ENCODE data around the gene RNGTT.
"Not testable (repeated sequence)": the region's sequence is repeated elsewhere in the genome, so short reads cannot be mapped to it uniquely, and the experiment has no call there.

Gene RNGTT

DNA sequence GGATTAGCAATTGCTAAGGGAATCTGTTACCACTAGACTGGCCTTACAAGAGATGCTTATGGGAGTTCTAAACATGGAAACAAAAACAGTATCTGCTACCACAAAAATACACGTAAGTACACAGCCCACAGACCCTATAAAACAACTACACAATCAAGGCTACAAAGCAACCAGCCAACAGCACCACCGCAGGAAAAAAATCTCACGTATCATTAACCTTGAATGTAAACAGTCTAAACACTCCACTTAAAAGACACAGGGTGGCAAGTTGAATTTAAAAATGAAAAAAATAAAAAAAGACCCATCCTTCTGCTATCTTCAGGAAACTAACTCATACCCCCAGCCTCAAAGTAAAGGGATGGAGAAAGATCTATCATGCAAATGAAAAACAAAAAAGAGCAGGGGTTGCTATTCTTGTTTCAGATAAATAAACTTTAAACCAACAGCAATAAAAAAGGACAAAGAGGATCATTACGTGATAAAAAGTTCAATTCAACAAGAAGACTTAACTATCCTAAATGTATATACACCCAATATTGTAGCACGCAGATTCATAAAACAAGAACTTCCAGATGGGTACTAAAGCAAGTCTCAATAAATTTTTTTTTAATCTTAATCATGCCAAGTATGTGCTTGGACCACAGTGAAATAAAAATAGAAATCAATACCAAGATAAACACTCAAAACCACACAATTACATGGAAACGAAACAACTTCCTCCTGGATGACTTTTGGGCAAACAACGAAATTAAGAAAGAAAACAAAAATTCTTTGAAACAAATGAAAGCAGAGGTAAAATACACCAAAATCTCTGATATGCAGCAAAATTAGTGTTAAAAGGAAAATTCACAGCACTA lies 52.3 kb downstream of the RNGTT start:
- no peak for DNase-seq (ENCODE audit: low read depth, low spot score)

DNA sequence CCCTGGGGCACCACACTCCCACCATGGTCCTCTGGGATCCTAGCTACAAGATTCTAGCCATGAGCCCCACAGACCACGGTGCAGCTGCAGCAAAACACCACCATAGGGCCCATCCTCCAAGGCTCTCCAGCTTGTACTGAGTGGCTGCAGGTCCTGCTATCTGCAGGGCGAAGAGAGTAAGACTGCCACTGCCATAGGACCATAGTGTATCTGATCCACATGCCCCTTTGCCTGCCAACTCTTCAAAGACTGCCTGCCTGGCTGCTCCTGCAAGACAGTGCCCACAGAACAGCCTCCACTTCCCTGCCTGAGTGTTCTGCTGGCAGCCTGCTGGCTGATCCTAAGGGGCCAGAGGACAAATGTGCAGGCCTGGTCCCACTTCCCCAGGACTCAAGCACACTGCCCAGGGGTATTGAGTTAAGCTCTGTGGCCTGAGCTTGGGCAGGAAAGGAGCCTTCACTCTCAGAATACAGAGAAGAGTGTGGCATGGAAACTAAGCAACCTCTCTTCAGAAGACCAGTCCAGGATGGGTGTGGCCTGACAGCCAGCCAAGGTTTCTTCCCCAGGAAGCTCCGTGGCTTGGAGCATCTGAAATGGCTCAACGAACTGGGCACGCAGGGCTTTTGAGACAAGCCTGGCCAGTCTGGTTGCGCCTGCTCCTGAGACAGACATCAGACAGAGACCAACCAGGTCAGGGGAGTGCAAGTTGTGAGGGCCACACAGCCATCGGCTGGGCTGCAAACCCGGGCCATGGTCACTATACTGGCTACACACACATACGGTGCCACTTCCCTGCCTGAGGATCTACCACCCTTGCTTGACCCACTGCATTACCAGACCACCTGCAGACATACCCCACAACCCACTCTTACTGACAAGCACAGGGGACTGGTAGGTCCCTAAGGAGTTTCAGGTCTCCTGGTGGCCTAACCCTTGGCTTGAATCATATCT lies 54.5 kb downstream of the RNGTT start:
- DNase-seq (ENCODE audit: low read depth, low spot score) = no peak

DNA sequence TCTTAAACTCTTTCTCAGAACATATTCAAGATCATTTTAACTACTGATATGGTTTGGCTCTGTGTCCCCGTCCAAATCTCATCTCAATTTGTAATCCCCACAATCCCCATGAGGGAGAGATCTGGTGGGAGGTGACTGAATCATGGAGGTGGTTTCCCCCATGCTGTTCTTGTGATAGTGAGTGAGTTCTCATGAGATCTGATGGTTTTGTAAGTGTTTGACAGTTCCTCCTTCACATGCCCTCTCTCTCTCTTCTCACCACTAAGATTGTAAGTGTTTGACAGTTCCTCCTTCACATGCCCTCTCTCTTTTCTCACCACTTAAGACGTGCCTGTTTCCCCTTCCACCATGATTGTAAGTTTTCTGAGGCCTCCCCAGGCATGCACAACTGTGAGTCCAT lies 56.3 kb downstream of the RNGTT start:
- DNase-seq (ENCODE audit: low read depth, low spot score) = not testable (repeated sequence)

DNA sequence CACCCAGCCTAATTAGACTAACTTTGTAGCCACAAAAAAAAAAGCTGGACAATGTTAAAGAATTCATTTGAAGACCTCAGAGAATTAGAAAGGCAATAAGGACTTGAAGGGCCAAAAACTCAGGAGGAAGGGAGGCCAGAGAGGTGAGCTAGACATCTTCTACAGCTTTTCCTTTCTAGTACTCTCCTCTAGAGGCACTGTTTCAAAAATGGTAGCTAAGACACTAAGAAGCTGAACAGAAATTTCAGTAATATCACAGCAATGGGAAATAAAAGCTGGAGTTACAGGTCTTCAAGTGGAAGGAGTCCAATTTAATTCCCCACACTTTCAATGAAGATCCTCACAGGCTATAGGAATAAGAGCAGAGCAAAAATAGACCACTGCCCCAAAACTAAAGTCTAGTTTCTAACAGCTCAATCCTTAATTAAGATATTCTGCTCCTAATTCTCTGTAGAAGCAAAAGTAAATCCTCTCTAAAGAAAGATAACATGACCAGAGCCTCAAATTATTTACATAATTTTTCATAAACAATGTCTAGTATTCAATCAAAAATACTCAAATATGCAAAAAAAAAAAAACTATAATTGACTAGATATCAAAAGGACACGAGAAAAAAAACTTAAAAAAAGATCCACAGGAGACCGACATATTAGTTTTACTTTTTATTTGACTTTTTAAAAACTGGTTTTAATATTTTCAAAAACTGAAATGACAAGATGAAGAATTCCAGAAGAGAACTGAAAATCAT lies 63.7 kb downstream of the RNGTT start:
- no peak for DNase-seq (ENCODE audit: low read depth, low spot score)

DNA sequence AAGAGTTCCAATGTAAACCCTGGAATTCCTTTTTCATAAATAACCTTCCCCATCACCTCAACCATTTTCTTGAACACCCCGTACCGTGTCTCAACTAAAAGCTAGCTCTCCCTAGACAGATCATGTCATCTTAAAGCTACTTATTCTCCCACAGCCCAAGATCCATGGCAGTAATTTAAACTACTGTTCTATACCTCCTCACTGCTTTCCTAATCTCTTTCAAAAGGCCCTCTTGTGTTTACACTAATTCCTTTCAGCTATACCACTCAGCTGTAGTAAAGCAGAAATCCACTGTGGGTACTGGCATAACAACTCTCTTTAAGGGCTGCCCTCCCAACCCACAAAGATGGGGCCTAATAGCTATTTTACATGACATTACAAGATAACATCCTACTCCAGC lies 67.5 kb downstream of the RNGTT start:
- DNase-seq (ENCODE audit: low read depth, low spot score) = no peak

DNA sequence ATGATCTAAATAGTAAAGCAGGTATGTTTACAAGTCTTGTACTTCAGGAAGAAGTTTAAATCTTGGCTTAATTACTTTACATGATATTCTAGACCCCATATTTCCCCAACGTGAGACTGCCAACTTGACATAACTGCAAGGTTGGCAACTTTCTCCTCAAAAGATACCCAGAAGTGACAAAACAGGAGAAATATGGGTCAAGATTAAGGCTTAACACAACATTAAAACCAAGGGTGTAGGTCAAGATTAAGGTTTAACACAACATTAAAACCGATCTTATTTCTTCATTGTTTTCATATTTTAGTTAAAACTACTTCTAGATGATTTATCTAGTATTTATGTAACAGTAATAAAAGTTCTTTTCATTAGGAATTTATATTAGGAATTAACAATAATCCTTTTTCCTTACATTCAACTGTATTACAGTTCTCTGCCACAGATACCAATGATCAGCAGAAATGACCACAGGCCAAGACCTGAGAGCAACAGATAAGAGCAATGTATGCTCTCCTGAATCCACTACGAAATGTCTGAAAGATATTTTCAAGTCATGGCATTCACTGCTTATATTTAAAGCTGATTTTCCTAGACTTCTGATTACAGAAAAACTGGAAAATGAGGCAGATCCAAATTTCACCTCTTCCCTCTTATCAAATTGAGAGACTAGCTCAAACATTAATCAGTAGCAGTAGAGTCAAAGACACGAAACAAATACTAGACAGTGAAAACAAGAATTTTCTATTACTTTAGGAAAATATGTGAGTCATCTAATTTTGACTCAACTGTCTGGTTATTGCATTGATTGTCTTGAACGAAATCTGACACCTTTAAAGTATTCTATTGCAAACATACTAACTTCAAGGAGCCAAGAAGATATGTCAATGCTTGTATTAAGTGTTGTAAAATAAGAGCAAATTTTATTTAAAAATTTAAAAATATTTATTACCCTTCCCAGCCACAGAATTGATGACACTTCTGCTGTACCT lies 72.3 kb downstream of the RNGTT start:
- DNase-seq (ENCODE audit: low read depth, low spot score) = no peak

DNA sequence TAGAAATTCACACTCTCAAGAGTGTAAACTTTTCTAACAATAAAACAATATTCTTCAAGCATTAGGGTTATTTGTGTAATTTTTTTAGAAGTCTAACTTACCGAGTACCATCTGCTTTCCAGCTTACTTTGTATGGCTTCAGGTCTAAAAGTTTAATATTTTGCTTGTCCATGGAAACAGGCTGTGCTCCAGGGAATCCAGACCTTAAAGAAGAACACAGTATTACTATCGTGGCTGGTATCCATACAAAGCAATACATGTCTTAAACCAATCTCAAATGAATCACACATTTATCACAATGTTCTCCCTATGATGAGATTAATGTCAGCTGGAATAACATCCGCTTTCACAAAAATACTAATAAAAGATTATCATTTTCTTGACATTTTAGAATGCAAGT lies 73.0 kb downstream of the RNGTT start:
- no peak for DNase-seq (ENCODE audit: low read depth, low spot score)

DNA sequence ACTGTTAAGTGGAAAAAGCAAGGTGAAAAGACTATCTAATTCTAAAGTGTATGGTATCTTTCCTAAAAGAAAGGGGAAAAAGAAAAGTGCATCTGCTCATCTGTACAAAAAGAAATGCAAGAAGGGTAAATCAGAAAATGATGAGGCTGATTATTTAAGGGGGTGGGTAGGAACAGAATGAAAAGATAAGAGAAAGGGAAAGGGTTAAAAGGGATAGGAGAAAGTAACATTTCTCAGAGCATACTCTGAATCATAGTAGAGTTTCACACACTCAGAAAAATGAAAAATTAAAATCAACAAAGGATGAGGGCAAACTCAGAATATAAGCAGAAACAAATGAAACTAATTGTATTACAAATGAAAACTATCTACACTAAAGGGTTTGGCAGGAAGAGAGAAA lies 79.1 kb downstream of the RNGTT start:
- DNase-seq (ENCODE audit: low read depth, low spot score) = no peak

DNA sequence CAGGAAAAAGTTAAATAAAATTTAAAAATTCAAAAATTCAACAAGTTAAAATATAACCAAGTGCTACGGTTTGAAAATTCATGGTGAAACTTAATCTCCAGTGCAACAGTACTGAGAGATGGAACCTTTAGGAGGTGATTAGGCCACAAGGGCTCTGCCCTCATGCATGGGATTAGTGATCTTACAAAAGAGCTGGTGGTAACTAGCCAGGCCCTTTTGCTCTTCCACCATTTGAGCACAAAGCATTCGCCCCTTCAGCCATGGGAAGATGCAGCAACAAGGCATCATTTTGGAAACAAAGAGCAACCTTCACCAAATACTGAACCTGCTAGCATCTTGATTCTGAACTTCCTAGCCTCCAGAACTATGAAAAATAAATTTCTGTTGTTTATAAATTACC lies 80.9 kb downstream of the RNGTT start:
- no peak for DNase-seq (ENCODE audit: low read depth, low spot score)

DNA sequence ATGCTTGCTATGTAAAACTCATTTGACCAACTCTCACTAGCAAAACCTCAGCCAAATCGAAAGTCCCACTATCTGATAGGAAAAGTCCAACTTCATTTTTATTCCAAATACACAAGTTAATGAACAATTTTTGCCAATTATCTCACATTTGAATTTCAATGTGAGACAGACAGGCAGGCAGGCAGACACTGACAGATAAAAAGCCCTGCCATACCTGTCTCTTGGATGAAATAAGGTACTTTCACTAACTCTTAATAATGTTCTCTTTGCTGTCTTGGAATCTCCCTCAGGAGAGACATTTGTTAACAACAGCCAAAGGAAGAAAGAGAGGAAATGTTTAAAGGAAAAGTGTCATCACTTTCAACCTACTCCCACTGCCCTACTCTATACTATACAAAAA lies 82.0 kb downstream of the RNGTT start:
- DNase-seq (ENCODE audit: low read depth, low spot score) = no peak

DNA sequence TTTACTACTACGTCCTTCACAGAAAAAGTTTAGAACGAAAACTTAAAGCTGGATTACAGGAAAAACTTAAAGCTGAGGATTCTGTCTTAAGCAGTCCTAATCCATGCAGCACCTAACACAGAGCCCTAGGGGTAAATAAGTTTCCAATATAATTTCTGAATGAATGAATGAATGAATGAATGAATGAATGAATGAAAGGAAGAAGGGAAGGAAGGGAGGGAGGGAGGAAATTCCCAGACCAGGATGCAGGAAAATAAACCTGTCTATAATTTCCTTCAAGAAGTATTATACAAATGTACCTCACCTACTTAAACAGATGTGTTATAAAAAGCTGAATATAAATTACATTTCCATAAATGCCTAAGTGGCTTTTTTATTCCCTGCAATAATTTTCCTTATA lies 83.4 kb downstream of the RNGTT start:
- DNase-seq (ENCODE audit: low read depth, low spot score) = no peak

DNA sequence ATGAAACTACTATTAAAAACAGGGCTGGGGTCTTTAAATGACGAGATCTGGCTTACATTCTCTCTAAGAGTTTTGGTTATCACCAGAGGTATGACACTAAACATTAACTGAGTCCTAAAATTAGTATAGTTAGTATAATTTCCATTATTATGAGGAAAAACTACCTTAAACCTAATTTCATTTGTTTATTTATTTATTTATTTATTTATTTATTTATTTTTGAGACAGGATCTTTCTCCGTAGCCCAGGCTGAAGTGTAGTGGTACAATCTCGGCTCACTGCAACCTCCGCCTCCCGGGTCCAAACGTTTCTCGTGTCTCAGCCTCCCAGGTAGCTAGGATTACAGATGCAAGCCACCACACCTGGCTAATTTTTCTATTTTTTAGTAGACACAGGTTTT lies 85.5 kb downstream of the RNGTT start:
- no peak for DNase-seq (ENCODE audit: low read depth, low spot score)

DNA sequence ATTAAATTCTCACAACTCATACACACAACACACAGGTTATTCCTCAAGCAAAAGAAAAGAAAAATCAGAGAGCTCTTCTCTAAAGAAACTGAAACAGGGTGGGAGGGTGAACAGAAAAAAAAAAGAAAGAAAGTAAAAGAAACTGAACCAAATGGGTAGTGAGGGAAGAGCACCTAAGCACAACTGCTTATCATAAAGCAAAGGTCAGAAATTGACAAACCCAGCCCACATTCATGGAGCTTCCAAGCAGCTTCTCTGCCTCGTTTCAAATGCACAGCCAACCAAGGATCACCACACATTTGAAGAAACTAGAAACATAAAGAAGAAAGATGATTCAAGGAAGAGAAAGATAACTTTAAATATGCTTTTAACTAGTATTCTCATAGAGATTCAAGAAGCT lies 90.5 kb downstream of the RNGTT start:
- no peak for DNase-seq (ENCODE audit: low read depth, low spot score)

DNA sequence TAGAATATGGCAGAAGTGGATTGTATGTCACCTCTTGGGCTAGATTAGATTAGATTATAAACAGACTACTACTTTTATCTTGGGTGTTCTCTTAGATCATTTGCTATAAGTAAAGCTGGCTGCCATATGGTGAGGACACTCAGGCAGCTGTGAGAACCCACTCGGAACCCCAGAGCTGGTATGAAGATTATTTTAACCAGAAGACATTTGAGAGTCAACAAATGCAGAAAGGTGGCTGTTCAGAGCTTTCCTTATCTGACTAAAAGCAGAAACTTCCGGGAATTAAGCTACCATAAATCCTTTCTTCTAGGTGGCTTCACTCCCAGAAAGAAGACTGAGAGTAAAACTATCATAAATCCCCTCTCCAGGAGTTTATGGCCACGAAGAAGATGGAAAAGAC lies 91.9 kb downstream of the RNGTT start:
- no peak for DNase-seq (ENCODE audit: low read depth, low spot score)

DNA sequence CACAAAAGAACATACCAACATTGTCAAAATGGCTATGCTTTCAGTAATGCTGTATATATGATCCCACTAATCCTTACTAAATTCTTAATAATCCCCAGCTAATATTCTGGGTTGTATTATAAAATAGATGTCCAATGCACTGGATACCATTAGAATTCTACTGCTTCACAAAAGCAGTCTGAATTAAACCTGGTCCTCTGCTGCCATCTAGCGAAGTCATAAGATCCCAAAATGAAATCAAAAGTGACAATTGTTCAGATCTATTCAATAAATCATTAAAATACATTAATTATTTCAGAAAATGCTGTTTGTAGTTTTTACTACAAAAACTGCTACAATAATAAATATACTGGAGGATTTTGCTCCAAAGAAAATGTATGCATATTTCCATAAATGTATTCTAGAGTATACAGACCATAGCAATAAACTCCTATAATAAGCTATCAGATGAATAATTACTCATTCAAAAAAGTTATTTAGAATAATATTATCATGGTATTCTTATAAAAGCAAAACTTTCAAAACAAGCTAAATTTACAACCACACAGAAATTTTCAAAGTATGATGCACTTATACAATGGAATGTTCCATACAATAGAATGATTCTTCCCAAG lies 92.6 kb downstream of the RNGTT start:
- DNase-seq (ENCODE audit: low read depth, low spot score) = no peak

DNA sequence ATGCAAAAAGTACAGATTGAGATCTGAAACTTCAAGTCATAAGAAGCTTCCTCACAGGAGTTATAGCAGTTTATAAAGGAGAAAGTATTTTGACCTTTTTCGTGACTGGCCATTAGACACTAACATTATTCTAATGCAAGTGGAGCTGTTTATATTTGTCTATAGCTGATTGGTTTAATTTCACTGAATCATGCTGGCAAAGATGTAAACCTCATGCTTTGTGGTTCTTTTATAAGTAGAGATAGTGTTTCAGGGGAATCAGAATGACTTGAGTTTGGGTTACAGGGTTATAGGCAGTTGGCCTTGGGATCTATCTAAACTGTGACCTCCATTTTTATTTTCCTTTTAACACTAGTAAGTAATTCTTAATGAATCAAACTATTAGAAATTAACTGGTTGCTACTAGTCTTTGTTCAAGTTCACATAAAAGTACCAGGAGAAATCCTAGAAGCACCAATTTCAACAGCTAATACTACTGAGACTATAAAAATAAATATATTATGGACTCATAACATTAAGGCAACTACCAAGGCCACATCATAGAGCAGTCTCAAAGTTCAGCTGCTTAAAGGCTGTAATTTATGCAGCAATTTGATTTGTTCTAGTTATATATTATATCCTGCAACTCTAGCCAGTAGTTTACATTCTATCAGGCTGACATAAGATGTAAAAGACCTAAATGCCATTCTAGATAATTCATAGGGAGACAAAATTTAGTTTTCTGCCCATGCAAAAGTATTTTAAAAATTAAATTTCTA lies 94.0 kb downstream of the RNGTT start:
- no peak for DNase-seq (ENCODE audit: low read depth, low spot score)

DNA sequence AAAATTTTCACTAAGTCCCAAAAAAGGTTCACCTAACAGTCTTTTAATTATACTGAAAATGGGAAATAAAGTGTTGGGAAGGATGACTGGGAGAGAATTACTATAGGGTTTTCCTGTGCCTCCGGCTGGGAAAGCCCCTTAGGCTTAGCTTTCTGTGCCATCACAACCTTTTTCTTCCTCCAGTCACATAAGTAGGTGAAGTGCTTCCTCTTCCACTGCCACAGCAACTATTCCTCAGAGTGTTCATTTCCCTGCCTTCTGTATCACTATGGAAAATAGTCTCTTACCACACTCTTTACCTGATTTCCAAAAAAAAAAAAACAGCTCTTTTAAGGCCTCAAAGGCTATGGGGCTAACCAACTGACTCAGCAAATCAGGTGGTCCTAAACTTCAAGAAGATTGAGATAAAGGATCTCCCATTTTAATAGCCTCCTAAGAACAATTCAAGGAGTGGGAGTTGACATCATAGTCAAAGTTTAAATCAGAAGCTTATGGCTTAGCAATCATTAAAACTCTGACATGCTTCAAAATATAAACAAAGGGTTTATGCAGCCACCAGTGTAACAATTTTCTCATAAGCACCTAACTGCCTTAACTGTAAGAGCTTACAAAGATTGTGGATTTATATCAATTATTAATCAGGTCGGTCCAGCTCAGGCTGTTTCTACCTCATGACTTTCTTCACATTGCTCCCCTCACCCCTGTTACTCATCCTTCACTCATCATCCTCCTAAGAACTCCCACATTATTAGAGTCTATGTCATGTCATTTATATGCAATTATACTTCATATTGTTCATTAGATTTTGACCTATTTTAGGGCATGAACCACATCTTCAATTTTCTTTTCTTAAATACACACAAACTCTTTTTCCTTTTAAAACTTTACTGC lies 95.3 kb downstream of the RNGTT start:
- DNase-seq (ENCODE audit: low read depth, low spot score) = no peak

DNA sequence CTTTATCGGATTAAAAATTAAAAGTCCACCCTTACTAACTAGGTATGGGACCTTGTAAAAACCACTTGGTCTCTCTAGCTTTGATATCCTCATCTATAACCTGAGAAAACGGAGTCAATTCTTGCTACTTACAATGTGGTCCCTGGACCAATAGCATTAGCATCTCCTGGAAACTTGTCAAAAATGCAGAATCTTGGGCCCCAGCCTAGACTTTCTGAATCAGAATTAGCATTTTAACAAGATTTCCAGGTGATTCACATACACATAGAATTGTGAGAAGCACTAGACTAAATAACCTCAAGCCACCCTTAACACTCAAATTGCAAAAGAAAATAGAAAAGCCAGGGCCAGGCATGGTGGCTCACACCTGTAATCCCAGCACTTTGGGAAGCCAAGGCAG lies 96.6 kb downstream of the RNGTT start:
- no peak for DNase-seq (ENCODE audit: low read depth, low spot score)

DNA sequence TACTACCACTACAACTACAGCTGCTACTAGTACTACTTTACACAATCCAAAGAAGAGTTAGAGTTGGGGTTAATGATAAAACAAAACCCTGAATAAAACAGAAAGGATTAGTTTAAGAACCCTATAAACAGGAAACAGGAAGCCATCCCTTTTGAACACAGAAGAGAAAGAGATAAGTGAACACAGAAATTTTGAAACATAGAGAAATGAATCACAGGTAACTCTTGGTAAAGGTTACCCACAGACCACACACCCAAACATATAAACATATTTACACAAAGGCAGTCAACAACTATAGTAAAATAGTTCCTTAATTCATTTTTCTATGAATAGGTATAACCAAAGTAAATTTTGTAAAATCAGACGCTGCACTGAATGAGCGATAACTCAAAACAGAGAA lies 98.1 kb downstream of the RNGTT start:
- no peak for DNase-seq (ENCODE audit: low read depth, low spot score)
